SIG-M5 treated with dmso at 0.1 percent for 504 hours (cell line): ENCODE results near the gene SHISAL1.
"Not testable (repeated sequence)": the region's sequence is repeated elsewhere in the genome, so short reads cannot be mapped to it uniquely, and the experiment has no call there.

Experiments
- DNase-seq: peaks from one replicate; lab custom pipeline; 2025; ENCODE audit not compliant: unreplicated experiment; lab: John Stamatoyannopoulos, UW

Gene SHISAL1

DNA sequence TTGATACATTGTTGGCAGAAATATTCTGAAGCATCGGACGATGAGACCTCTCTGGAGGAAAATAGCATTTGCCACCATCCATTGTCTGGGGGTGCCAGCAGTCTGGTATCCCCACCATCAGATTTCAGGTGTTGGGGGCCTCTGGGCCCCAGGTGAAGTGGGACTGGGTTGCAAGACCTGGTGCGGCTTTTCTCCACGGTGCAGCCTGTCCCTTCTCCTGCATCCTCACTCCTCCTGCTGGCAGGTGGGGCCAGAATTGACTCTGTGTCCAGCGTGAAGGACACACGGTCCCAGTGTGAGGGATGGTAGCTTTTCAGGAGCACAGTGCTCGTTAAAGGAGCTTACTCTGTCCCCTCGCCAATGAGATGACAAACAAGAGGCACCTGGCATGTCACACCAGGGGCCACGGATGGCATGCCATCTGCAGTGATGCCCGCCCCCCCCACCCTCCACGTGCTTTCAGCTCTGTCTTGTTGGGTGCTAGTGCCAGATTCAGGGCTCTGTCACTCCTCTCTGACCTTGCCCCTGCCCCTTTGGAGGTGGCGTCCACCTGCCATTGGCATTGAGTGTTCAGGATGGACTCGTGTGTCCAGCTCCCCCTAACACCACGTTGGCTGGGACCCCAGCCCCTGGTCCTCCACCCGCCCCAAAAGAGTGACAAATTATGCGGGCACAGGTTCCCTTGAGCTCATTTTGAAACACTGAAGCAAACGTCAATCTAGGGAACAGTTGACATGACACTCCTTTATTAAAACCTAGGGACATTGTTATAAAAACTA, 69.6 kb downstream of the SHISAL1 start:
- DNase-seq: no peak

DNA sequence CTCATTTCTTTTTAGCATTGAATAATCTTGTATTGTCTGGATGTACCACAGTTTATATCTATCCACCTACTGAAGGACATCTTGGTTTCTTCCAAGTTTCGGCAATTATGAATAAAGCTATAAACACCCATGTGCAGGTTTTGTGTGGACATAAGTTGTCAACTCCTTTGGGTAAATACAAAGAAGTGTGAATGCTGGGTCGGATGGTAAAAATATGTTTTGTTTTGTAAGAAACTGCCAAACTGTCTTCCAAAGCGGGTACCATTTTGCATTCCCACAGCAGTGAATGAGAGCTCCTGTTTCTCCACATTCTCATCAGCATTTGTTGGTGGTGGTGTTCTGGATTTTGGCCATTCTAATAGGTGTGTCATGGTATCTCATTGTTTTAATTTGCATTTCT, 71.6 kb downstream of the SHISAL1 start:
- not testable (repeated sequence) for DNase-seq

- no peak for DNase-seq
Observed at GRCh38 chr22:44237290-44237689, 75.5 kb downstream of the SHISAL1 start.

DNA sequence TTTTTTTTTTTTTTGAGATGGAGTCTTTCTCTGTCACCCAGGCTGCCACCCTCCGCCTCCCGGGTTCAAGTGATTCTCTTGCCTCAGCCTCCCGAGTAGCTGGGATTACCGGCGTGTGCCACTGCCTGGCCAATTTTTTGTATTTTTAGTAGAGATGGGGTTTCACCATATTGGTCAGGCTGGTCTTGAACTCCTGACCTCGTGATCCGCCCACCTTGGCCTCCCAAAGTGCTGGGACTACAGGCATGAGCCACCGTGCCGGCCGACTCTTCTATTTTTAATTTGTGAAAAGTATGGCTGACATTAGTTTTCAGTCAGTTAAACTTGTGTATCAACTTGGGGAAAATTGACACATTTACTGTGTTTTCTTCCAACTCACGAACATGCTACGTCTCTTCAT, 78.4 kb downstream of the SHISAL1 start:
- not testable (repeated sequence) for DNase-seq

DNA sequence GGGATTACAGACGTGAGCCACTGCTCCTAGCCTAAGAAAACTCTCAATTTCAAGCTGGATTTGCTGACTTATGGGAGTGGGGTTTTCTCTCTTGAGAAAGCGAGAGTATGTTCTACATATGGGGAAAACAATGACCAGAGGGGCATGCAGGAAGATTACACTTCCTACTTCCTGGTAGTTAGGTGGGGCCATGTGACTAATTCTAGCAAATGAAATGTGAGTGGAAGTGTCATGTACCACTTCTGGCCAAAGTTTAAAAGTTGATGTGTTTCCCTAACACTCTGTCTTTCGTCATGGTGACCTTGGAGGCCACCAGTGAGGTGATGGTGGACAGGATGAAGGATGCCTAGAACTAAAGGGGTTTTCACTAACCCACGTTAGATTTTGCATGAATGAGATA, 81.5 kb downstream of the SHISAL1 start:
- no peak for DNase-seq

- no peak for DNase-seq
Observed at GRCh38 chr22:44229809-44230208, 82.9 kb downstream of the SHISAL1 start.

- DNase-seq: no peak
Observed at GRCh38 chr22:44229331-44229730, 83.4 kb downstream of the SHISAL1 start.

- DNase-seq: no peak
Observed at GRCh38 chr22:44225812-44226211, 86.9 kb downstream of the SHISAL1 start.

- DNase-seq: no peak
Observed at GRCh38 chr22:44225091-44225689, 87.6 kb downstream of the SHISAL1 start.

GRCh38 chr22:44224166-44224565, 88.6 kb downstream of the SHISAL1 start:
- DNase-seq: no peak

DNA sequence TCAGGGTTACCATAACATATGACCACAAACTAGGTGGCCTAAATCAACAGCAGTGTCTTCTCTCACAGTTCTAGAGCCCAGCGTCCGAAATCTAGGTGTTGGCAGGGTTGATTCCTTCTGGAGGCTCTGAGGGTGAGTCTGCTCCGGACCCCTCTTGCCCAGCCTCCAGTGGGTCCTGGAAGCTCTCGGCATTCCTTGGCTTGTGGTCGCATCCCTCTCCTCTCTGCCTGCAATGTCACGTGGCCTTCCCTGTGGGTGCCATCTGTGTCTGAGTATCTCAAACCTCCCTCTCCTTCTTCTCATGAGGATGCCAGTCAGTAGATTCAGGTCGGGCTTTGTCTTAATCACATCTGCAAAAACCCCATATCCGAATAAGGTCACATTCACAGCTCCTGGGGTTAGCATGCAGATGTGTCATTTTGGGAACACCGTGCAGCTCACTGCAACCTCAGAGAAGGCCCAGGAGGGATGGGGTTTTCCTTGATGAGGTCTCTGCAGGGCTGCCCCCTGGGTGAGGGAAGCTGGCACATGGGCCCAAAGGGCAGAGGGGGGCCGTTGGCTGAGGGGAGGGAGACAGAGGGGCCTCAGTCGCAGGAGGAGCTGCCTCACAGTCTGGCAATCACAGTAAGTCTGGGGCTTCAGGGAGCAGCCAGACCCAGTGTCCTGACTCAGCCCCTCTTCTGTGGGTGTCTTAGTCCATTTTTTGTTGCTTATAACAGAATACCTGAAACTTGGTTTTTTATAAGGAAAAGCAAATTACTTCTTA, 90.9 kb downstream of the SHISAL1 start:
- no peak for DNase-seq

DNA sequence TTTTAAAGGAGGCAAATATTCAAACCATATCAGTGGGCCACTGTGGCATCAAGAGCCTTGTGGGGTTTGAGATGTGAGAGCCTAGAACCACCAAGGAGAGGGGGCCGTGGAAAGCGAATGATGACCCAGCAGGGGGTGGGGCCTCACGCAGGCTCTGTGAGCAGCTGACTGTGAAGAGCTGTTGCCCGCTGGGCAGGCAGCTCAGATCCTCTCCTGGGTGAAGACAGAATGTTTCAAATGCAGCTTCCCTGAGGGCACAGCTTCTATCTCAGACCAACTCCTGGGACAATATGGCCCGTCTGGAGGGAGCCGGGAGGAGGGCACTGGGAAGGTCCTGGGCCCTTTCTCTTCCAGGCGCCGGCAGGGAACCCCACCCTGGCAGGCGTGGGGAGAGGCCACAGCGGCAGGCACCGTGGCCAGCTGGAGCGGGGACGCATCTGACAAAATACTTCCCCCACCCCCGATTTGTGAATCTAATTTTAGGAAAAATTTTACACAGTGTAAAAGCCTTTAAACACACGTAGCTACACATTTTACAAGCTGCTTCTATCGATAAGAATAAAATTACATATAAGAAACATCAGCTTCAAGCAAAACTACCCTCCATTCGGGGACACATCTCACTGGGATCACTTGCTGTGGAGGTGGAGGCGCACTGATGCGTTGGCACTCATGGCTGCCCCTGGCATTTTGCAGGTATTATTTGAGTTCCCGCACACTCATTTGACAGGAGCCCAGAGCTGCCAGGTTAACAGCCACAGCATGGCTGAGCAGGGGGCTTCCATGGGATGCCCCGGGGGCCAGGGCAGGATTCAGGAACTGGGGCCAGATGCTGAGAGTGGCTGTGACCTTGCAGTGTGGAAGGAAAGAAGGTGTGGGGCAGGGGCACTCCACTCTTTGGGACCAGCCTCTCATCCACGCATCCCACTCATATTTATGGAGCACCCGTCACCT, 91.7 kb downstream of the SHISAL1 start:
- no peak for DNase-seq

DNA sequence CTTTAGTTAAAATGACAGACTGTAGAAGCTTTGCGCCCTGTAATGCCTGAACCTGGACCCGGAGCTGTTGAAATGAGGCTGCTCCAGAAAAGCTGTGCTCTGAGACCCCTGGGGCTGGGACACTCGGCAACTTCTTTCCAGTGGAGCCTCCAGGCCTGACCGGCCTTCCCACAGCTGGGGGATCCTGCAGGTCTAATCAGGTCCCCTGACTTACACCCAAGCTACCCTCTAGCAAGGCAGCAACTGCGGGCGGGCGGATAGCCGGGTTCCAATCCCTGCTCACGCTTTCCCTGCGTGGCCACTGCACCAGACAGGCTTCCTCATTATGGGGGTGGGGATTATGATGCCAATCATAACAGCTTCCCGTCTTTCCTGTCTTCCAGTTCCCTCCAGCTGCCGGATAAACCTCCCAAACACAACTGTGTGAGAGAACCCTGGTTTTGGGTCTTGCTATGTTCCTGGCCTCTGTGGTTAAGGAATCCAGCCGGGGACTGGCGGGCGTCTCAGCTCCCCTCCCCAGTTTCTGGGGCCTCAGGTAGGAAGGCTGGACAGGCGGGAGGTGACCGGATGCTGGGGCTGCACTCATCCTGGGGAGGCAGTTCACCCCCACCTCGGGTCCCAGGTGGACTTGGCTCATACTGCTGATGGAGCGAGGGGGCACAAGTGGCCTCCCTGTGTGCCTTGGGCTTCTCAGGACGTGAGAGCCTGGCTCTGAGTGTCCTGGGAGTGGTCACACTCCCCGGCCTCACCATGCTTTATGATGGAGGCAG, 93.5 kb downstream of the SHISAL1 start:
- no peak for DNase-seq

DNA sequence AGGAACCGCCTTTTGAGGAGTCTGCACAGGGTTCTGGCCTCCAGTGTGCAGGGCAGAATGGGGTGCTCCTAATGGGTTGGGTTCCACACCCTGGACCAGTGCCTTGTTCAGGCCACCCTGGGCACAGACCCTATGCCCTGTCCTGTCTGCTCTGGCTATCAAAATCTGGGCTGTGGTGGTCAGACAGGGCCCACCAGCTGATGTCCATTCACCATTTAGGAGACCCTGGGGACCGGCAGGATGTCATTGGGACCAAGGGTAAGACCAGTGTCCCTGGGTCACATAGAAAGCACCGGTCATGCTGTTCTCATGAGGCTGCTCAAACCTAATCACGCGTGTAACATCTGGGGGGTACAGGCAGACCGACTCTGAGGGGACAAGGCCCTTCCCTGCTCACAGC, 94.7 kb downstream of the SHISAL1 start:
- no peak for DNase-seq

DNA sequence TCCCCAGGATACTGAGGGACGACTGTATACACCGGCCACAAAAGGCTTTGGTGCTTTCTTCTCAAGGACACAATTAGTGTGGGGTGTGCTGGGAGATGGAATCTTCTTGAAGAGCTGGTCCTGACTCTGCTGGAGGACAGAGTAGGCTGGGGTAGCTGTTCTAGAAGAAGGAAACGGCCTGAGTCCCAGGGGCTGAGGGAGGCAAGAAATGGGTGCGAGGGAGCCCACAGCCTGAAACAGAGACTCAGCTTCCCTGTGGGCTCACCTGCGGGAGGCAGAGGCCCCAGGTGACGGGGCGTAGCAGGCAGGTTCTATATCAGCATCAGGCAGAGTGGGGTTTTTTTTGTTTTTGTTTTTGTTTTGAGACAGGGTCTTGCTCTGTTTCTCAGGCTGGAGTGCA, 95.4 kb downstream of the SHISAL1 start:
- no peak for DNase-seq

DNA sequence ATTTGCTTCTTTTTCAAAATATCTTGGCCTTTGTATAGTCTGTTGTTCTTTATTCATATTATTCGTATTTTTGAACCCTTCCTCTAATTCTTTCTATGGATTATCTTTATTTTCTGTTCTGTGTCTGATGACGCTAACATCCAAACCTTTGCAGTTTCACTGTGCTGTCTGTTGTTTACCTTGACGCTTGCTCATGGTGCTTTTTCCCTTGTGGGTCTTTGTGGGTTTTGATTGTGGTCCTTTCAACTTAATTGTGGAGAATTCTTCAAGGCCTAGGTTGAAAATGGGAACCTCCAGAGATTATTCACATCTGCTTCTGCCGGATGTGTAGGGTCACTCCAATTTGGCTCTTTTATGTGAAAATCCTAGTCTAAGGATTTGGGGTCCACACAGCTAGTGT, 97.5 kb downstream of the SHISAL1 start:
- no peak for DNase-seq

GRCh38 chr22:44214764-44215163, 98.0 kb downstream of the SHISAL1 start:
- no peak for DNase-seq

- DNase-seq: no peak
Observed at GRCh38 chr22:44214187-44214586, 98.6 kb downstream of the SHISAL1 start.

- no peak for DNase-seq
Observed at GRCh38 chr22:44213489-44214043, 99.2 kb downstream of the SHISAL1 start.

DNA sequence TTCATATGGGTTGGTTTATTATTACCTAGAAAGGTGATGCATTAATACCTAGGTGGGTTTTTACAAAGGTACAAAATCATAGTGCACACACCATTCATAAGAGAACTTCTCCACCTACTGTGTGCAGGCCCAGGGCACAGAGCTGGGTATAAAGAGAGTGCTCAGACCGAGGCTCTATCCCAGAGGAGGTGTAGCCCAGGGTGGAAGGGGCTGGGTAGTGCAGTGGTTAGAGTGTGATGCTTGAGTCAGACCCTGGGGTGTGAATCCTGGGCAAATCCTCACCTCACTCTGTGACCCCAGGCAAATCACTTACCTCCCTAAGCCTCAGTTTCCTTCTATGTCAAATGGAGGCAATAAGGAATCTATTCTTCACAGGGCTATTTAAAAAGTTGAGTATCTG, 99.8 kb downstream of the SHISAL1 start:
- DNase-seq: no peak
